Nephron progenitor cell (in vitro differentiated cells): ENCODE measurements around the gene DBN1.

ENCODE experiments used
- DNase-seq: peaks from one replicate; pipeline ENCODE4 v3.0.0; 2021
- H3K27ac Mint-ChIP-seq: 2 replicates; pipeline ENCODE4 v1.8.0; 2021; ENCODE audit warnings: mild to moderate bottlenecking, moderate library complexity, mixed read lengths
- H3K27me3 Mint-ChIP-seq: 2 replicates; pipeline ENCODE4 v1.8.0; 2021; ENCODE audit warnings: mild to moderate bottlenecking, low read depth, mixed read lengths; ENCODE audit not compliant: poor library complexity
- H3K36me3 Mint-ChIP-seq: 2 replicates; pipeline ENCODE4 v1.8.0; 2021; ENCODE audit warnings: low read depth, mixed read lengths
- H3K4me1 Mint-ChIP-seq: 2 replicates; pipeline ENCODE4 v1.8.0; 2021; ENCODE audit warnings: mixed read lengths
- H3K4me3 Mint-ChIP-seq: 2 replicates; pipeline ENCODE4 v1.8.0; 2021; ENCODE audit warnings: mild to moderate bottlenecking, moderate library complexity, mixed read lengths
- H3K9me3 Mint-ChIP-seq: 2 replicates; pipeline ENCODE4 v1.8.0; 2021; ENCODE audit warnings: mild to moderate bottlenecking, moderate library complexity, mixed read lengths
- TF ChIP-seq, protein P1 (sequence below): fragments of 200-600 bp; sonication (generic); IDR thresholded peaks from 2 replicates; pipeline ENCODE4 v1.5.0; 2021; ENCODE audit warnings: antibody characterized with exemption

The DBN1 gene

DNA sequence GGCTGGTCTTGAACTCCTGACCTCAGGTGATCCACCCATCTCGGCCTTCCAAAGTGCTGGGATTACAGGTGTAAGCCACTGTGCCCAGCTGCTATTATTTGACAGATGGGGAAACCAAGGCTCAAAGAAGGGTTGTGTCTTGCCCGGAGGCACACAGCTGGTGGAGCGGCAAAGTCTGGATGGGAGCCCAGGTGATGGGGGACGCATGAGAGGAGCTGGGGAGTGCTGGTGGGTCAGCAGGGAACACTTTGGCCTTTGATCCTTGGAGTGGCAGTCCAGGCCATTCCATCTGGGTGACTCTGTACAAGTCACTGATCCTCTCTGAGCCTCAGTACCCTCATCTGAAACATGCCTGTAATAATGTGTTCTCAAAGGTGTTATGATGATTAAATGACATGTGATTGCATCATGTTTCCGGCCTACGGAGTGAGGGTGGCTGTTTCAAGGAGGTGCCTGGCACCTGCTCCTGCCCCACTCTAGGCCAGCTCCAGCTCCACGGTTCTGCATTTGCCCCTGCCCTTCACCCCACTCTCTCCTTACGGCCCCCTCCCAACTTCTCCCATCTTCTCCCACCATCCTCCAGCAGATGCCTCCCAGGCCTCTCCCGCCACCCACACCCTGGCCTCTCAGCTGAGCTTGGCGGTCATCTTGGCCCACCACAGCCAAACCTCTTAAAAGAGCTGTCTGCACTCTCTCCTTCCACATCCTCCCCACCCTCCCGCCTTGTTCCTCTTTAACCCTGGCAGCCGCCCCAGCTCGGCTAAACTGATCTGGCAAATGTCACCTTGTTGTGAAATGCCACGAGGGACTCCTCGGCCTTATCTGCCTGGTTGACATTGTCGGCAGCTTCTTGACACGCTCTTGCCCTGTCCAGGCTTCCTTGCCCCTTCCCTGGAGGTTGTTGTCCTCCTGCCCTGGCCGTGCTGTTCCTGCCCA is 5.5 kb upstream of the DBN1 start:
- Mint-ChIP-seq H3K27ac (peak overlapping the region; percentile 71), H3K4me3 (no peak overlapping the region)

DNA sequence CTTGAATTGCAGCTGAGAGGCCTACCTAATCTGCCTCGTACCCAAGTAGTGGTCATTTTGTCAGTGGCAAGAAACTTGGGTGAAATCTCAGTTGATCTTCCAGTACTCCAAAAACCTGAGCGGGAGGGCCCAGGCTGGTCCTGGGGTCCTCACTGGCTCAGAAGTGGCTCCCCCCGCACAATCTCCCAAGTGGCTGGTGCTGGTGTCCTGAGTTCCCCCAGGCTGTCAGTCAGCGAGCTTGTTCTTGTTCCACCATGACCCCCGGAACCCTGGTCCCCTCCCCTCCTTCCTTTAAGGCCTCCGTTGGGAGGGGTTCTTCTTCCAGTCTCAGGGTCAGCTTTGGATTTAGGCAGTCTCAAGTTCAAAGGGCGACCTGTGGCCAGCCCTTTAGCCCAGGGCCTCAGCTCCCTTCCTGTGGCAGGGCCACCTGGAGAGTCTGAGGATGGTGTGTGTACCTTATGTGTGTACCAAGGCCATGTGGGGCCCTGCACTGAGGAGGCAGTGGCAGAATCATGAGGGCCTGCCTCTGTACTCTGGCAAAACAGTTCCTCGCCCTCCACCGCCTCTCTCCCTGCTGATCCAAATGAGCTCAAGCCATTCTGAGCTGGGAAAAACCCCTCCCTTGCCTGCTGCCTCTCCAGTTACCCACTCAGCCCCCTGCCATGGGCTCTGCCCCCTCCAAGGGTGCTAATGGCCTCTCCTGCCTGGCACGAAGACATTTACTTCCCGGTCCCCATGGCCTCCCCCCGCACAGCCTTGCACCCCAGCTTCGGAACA is 4.5 kb upstream of the DBN1 start:
- H3K27me3 Mint-ChIP-seq = no peaks in the 10 kb centered on the region
- H3K4me1 Mint-ChIP-seq = peaks cover 65% of the 10 kb centered on the region
- no peak overlapping the region for H3K4me3 Mint-ChIP-seq
- peaks cover 14% of the 10 kb centered on the region for H3K36me3 Mint-ChIP-seq
- H3K9me3 Mint-ChIP-seq = no peaks in the 10 kb centered on the region
- TF ChIP-seq, protein P1, sequence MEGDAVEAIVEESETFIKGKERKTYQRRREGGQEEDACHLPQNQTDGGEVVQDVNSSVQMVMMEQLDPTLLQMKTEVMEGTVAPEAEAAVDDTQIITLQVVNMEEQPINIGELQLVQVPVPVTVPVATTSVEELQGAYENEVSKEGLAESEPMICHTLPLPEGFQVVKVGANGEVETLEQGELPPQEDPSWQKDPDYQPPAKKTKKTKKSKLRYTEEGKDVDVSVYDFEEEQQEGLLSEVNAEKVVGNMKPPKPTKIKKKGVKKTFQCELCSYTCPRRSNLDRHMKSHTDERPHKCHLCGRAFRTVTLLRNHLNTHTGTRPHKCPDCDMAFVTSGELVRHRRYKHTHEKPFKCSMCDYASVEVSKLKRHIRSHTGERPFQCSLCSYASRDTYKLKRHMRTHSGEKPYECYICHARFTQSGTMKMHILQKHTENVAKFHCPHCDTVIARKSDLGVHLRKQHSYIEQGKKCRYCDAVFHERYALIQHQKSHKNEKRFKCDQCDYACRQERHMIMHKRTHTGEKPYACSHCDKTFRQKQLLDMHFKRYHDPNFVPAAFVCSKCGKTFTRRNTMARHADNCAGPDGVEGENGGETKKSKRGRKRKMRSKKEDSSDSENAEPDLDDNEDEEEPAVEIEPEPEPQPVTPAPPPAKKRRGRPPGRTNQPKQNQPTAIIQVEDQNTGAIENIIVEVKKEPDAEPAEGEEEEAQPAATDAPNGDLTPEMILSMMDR = no peak
- peak overlapping the region; percentile 88 for H3K27ac Mint-ChIP-seq
- DNase-seq = no peak

More for the DNA sequence above, 5.5 kb upstream of the DBN1 start:
- TF ChIP-seq, protein P1 = no peak
- no peak for DNase-seq
- no peaks in the 10 kb centered on the region for H3K9me3 Mint-ChIP-seq
- peaks cover 22% of the 10 kb centered on the region for H3K36me3 Mint-ChIP-seq
- H3K4me1 Mint-ChIP-seq = peaks cover 70% of the 10 kb centered on the region
- no peaks in the 10 kb centered on the region for H3K27me3 Mint-ChIP-seq

DNA sequence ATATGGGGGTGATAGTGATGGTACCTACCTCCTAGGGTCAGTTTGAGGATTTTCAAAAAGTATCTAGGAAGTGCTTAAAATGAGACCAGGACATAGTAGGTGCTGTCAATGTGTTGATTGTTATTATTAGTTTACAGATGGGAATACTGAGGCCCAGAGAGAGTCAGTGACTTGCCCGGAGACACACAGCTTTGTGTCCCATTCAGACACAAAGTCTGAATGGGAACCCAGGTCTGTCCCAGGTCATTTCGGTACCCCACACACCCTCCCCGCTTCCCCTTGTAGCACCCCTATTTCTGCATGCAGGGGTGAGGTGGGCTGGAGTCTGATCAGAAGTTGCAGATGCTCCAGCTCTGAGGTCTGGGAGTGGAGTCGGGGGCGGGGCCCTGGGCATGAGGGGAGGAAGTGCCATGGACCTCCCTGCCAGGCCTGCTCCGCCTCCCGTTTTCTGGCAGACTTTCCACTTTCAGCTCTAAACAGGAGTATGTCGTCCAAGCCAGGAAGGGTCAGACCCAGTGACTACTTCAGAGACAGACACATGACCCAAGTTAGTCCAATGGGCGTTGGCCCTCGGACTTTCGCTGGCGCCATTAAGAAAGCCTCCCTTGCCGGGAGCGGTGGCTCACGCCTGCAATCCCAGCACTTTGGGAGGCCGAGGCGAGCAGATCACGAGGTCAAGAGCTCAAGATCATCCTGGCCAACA is 3.2 kb upstream of the DBN1 start:
- no peak overlapping the region for H3K27ac Mint-ChIP-seq
- H3K36me3 Mint-ChIP-seq = peaks cover 7% of the 10 kb centered on the region
- peaks cover 66% of the 10 kb centered on the region for H3K4me1 Mint-ChIP-seq
- no peaks in the 10 kb centered on the region for H3K27me3 Mint-ChIP-seq
- TF ChIP-seq, protein P1 = no peak
- no peak for DNase-seq
- no peaks in the 10 kb centered on the region for H3K9me3 Mint-ChIP-seq
- no peak overlapping the region for H3K4me3 Mint-ChIP-seq

DNA sequence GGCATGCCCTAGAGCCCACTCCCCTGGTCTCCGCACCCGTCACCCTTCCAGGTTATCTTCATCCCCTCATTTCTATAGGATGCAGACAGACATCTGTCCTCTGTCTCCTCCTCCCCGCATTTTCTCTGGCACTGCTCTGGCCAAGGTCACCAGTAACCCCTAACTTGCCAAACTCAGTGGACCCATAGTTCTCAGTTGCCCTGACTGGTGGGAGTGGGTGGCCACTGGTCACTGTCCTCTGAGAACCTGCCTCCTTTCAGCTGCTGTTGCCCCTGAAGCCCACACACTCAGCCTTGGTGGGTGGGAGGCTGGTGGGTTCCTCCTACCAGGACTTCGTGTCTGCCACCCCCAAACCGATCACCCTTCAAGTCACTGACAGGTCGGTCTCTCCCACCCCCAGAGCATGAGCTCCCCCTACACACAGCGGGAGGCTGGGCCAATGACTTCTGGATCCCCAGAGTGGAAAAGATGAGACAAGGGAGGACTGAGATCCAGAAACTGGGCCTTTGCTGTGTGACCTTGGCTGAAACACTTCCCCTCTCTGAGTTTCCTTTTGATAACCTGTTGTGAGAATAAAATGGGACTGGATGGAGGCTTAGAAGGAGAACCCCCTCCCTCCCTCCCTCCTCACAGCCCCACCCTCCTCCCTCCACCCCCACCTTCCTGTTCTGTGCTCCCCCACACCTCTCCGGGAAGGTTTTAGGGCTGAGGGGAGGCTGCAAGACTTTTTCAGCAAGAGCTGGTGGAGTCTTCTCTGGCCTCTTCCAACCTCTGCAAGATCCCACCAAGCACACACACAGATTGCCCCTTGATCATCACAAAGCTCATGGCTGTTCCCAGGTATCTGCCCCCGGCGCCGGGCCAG is 2.4 kb upstream of the DBN1 start:
- H3K9me3 Mint-ChIP-seq = no peaks in the 10 kb centered on the region
- no peaks in the 10 kb centered on the region for H3K27me3 Mint-ChIP-seq
- peaks cover 74% of the 10 kb centered on the region for H3K4me1 Mint-ChIP-seq
- peaks cover 7% of the 10 kb centered on the region for H3K36me3 Mint-ChIP-seq
- H3K27ac Mint-ChIP-seq = no peak overlapping the region
- TF ChIP-seq, protein P1 = no peak
- H3K4me3 Mint-ChIP-seq = peak overlapping the region; percentile 51
- DNase-seq = no peak

DNA sequence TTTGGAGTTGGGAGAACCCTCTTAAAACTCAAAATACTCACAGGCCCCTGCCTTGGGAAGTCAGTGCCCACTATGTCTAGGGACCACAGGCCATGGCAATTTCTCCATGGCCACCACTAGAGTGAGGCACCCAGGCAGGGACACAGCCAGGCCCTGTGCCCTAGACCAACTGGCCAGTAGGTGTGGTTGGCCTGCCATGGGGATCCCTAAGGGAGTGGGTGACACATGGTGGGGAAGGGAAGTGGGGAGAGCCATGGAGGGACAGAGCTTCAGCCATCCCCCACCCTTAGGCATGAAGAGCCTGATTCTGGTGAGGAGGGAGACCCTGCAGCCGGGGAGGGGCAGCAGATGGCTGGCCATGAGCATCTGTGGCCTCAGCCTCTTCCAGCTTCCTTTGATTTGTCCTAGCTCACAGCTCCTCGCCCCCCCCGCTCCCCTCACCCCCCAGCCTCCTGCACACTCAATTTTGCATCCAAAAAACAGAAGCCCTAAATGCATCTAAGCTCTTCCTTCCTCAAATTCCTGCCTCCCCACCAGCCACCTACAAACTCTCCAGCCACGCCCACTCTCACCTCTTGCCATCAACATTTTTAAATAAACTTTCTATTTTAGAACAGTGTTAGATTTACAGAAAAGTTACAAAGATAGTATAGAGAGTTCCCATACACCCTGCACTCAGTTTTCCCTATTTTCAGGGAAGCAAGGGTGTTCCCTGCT is 1.6 kb upstream of the DBN1 start:
- Mint-ChIP-seq H3K4me1 (peaks cover 79% of the 10 kb centered on the region), H3K36me3 (peaks cover 13% of the 10 kb centered on the region), H3K27ac (no peak overlapping the region), H3K27me3 (no peaks in the 10 kb centered on the region), H3K9me3 (no peaks in the 10 kb centered on the region), H3K4me3 (peak overlapping the region; percentile 80)
- TF ChIP-seq, protein P1 = no peak
- DNase-seq = no peak
